Tibial nerve (tissue), 4 donors: ENCODE results near the gene ADRA2B. TPM values are rescaled to one million over a fixed set of nuclear protein-coding genes. Genes with fewer than 3 reads are reported as not detected.

ENCODE experiments used
- DNase-seq, 2 donors: peaks; one replicate each; pipeline ENCODE4 v3.0.0-alpha.2; 2019; ENCODE audit warnings: low spot score in 2 of 2
- H3K27ac ChIP-seq, 4 donors: fragments of 200-600 bp; sonication (generic) in 3 of 4; one replicate each; pipeline ENCODE4 v1.5.1; 2017 to 2019; ENCODE audit warnings: mild to moderate bottlenecking in 1 of 4
- H3K27me3 ChIP-seq, 2 donors: fragments of 200-600 bp; sonication (generic) in 1 of 2; one replicate each; pipeline versions ENCODE4 v1.5.1 to v1.6.0; 2017 to 2019
- H3K36me3 ChIP-seq, 3 donors: fragments of 200-600 bp; sonication (generic); one replicate each; pipeline ENCODE4 v1.5.1; 2018 to 2019
- H3K4me1 ChIP-seq, 4 donors: fragments of 200-600 bp; sonication (generic) in 3 of 4; one replicate each; pipeline ENCODE4 v1.5.1; 2017 to 2019
- H3K4me3 ChIP-seq, 4 donors: fragments of 200-600 bp; sonication (generic) in 3 of 4; one replicate each; pipeline ENCODE4 v1.5.1; 2017 to 2019; ENCODE audit warnings: mild to moderate bottlenecking in 1 of 4, moderate library complexity in 1 of 4
- H3K9me3 ChIP-seq, 4 donors: fragments of 200-600 bp; sonication (generic) in 3 of 4; one replicate each; pipeline ENCODE4 v1.5.1; 2017 to 2019
- CTCF ChIP-seq, 5 experiments: fragments of 200-600 bp in 3 of 5; fragments of 450-650 bp in 2 of 5; sonication (generic) in 3 of 5; IDR thresholded peaks; one replicate each; pipeline ENCODE4 v1.5.1; 2016 to 2019; ENCODE audit warnings: antibody characterized with exemption in 5 of 5, mild to moderate bottlenecking in 3 of 5, moderate library complexity in 2 of 5
- EP300 ChIP-seq, 2 donors: sonication (generic); formaldehyde crosslinking; IDR thresholded peaks; one replicate each; pipeline ENCODE4 v1.6.1; 2017; ENCODE audit warnings: antibody characterized with exemption in 2 of 2, mild to moderate bottlenecking in 1 of 2
- POLR2A ChIP-seq, 2 donors: fragments of 450-650 bp; IDR thresholded peaks; one replicate each; pipeline ENCODE4 v1.6.1; 2017; ENCODE audit warnings: antibody characterized with exemption in 2 of 2, mild to moderate bottlenecking in 2 of 2, moderate library complexity in 2 of 2
- WGBS, 2 donors: methylation state at CpG; one replicate each; pipeline ENCODE4 v1.1.5; 2018; 5-methylcytosine and 5-hydroxymethylcytosine counted together
- total RNA-seq, 4 donors: library from RNA; depleted of rRNA; stranded (reverse); fragments of >200 nt; gene quantifications; one replicate each; pipeline ENCODE4 v1.1.0, GENCODE V29; 2016

The ADRA2B gene
- total RNA-seq, 4 donors from 2014 or later: 2.1 to 5.0 (median 4.7) TPM

DNA sequence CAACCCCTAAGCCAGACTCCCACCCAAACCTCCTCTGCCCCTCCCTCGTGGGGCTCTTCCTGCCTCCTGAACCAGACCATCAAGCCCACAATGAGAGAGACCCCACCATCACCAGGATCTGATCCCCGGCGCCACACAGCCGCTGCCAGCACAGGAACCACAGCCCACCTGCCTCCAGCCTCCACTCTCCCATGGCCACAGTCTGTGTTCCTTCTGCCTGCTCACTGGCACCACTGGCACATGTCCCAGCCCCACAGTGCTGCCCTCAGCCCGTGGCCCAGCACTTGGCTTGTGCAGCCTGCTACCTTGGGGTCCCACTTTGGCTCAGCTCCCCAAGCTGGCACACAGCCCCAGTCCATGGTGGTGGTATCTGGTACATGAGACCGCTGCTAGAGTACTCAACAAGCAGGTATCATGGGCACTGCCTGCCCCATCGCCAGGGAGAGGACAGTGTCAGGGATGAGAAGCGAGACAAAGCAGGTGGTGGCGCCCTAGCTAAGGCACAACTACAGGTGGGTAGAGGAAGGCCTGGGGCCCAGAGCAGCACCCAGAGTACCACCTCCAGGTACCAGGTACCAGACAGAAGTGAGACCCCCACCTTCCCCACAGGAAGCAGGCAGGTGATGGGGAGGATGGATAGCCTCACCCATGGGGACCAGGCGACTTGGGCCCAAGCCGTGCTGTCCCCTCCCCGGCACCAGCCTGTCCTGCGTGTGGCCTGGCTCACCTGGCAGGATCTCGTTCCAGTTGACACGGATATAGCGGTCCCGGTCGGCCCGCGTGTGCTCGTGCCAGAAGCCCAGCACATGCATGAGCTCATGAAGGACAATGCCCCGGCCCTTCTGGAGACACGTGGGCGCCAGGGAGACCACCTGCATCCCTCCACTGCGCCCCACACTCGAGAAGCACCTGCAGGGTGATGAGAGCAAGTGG lies 15.7 kb upstream of the ADRA2B start:
- no peaks in the 10 kb centered on the region for H3K9me3 ChIP-seq
- no peak for DNase-seq
- H3K4me1 ChIP-seq: no peaks in the 10 kb centered on the region
- H3K4me3 ChIP-seq: no peak overlapping the region
- no peaks in the 10 kb centered on the region for H3K27me3 ChIP-seq
- H3K36me3 ChIP-seq: no peaks in the 10 kb centered on the region
- H3K27ac ChIP-seq: no peak overlapping the region
- no peak for TF ChIP-seq EP300 (IDR thresholded peaks at IDR 0.05)
- no peak for TF ChIP-seq CTCF (IDR thresholded peaks at IDR 0.05)
- no peak for TF ChIP-seq POLR2A (IDR thresholded peaks at IDR 0.05)
- WGBS, 2 donors: 88 to 92% methylated on average over 20 to 22 of the region's 26 CpGs

- 76% methylated on average over 10 of the region's 10 CpGs for WGBS, 2 donors
- Histone ChIP-seq H3K4me1 (no peaks in the 10 kb centered on the region), H3K27ac (no peak overlapping the region), H3K36me3 (no peaks in the 10 kb centered on the region), H3K27me3 (no peaks in the 10 kb centered on the region), H3K9me3 (no peaks in the 10 kb centered on the region), H3K4me3 (no peak overlapping the region)
- no peak for DNase-seq
- TF ChIP-seq CTCF (IDR thresholded peaks at IDR 0.05): no peak
- TF ChIP-seq POLR2A (IDR thresholded peaks at IDR 0.05): no peak
- TF ChIP-seq EP300 (IDR thresholded peaks at IDR 0.05): no peak
Observed at GRCh38 chr2:96131152-96131812, 14.9 kb upstream of the ADRA2B start.

GRCh38 chr2:96130483-96130882 lies 14.1 kb upstream of the ADRA2B start:
- 88 to 94% methylated on average over 4 of the region's 4 CpGs for WGBS, 2 donors
- TF ChIP-seq POLR2A (IDR thresholded peaks at IDR 0.05): no peak
- TF ChIP-seq EP300 (IDR thresholded peaks at IDR 0.05): no peak
- no peak for TF ChIP-seq CTCF (IDR thresholded peaks at IDR 0.05)
- DNase-seq: no peak
- no peaks in the 10 kb centered on the region for H3K27me3 ChIP-seq
- no peaks in the 10 kb centered on the region for H3K4me1 ChIP-seq
- H3K4me3 ChIP-seq: no peak overlapping the region
- no peaks in the 10 kb centered on the region for H3K36me3 ChIP-seq
- H3K27ac ChIP-seq: no peak overlapping the region
- H3K9me3 ChIP-seq: no peaks in the 10 kb centered on the region

- TF ChIP-seq EP300 (IDR thresholded peaks at IDR 0.05) (no peak), CTCF (IDR thresholded peaks at IDR 0.05) (no peak), POLR2A (IDR thresholded peaks at IDR 0.05) (no peak)
- no peak for DNase-seq
- H3K4me1 ChIP-seq: no peaks in the 10 kb centered on the region
- 83 to 88% methylated on average over 14 to 16 of the region's 16 CpGs for WGBS, 2 donors
- H3K27me3 ChIP-seq: no peaks in the 10 kb centered on the region
- H3K36me3 ChIP-seq: no peaks in the 10 kb centered on the region
- no peak overlapping the region for H3K4me3 ChIP-seq
- no peaks in the 10 kb centered on the region for H3K9me3 ChIP-seq
- no peak overlapping the region for H3K27ac ChIP-seq
Observed at GRCh38 chr2:96129528-96130120, 13.3 kb upstream of the ADRA2B start.

DNA sequence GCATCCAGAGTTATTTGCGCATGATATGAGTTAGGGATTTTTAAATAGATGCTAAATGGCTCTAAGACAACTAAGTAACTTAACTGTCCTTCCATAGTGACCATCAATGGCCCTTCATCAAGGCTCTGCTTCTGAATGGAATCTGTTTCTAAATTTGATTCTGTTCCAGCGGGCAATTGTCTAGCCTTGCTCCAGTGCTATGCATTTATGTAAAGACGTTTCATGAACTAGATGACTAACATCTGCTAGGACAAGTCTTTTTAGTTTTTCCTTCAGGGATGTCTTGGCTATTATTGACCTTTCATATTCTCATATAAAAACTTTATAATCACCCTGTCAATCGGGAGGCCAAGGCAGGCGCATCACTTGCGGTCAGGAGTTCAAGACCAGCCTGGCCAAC lies 12.1 kb upstream of the ADRA2B start:
- H3K27ac ChIP-seq: no peak overlapping the region
- H3K4me3 ChIP-seq: no peak overlapping the region
- H3K9me3 ChIP-seq: no peaks in the 10 kb centered on the region
- TF ChIP-seq CTCF (IDR thresholded peaks at IDR 0.05): no peak
- TF ChIP-seq POLR2A (IDR thresholded peaks at IDR 0.05): no peak
- no peak for TF ChIP-seq EP300 (IDR thresholded peaks at IDR 0.05)
- 67 to 71% methylated on average over 6 of the region's 6 CpGs for WGBS, 2 donors
- H3K27me3 ChIP-seq: no peaks in the 10 kb centered on the region
- H3K36me3 ChIP-seq: no peaks in the 10 kb centered on the region
- DNase-seq: no peak
- H3K4me1 ChIP-seq: no peaks in the 10 kb centered on the region
